CD14-positive monocyte (primary cell): ENCODE results near the gene LPCAT1. TPM values are rescaled to one million over a fixed set of nuclear protein-coding genes. Genes with fewer than 3 reads are reported as not detected.

Experiments
- DNase-seq, 3 donors: peaks; one replicate each; pipeline ENCODE4 v3.0.0-alpha.2; 2011 to 2022
- H2AFZ ChIP-seq: 2 replicates; pipeline ENCODE4 v1.6.0; 2012; ENCODE audit warnings: mild to moderate bottlenecking, low read depth, low read length, inconsistent platforms; ENCODE audit not compliant: insufficient read depth, poor library complexity, severe bottlenecking
- H3K27ac ChIP-seq, 2 donors: 1 replicate in 1 of 2; 2 replicates in 1 of 2; pipeline ENCODE4 v1.5.1; 2012 to 2013; ENCODE audit warnings: low read length in 2 of 2, control low read depth in 1 of 2, inconsistent platforms in 1 of 2, low read depth in 1 of 2, mild to moderate bottlenecking in 1 of 2
- H3K27me3 ChIP-seq, 2 donors: one replicate each; pipeline versions ENCODE4 v1.6.0 to v1.6.1; 2011 to 2013; ENCODE audit warnings: low read length in 2 of 2; ENCODE audit not compliant: control insufficient read depth in 2 of 2, insufficient read depth in 2 of 2
- H3K36me3 ChIP-seq, 2 donors: replicated peaks in 1 of 2; 1 replicate in 1 of 2; 2 replicates in 1 of 2; pipeline versions ENCODE4 v1.5.1 to v1.6.1; 2012 to 2013; ENCODE audit warnings: low read length in 2 of 2, control low read depth in 1 of 2, inconsistent platforms in 1 of 2, mild to moderate bottlenecking in 1 of 2; ENCODE audit not compliant: insufficient read depth in 2 of 2, control insufficient read depth in 1 of 2
- H3K4me1 ChIP-seq, 2 donors: 1 replicate in 1 of 2; 2 replicates in 1 of 2; pipeline versions ENCODE4 v1.5.1 to v1.6.1; 2012 to 2013; ENCODE audit warnings: low read length in 2 of 2, control low read depth in 1 of 2, inconsistent platforms in 1 of 2, mild to moderate bottlenecking in 1 of 2, moderate library complexity in 1 of 2; ENCODE audit not compliant: insufficient read depth in 2 of 2, control insufficient read depth in 1 of 2
- H3K4me2 ChIP-seq: replicated peaks from 2 replicates; pipeline ENCODE3; 2012; ENCODE audit warnings: low read length, moderate library complexity, mild to moderate bottlenecking; ENCODE audit not compliant: poor library complexity, severe bottlenecking; ENCODE audit errors: extremely low read depth
- H3K4me3 ChIP-seq, 3 experiments: fragments of 200-600 bp in 1 of 3; sonication (generic) in 1 of 3; replicated peaks in 1 of 3; 1 replicate in 2 of 3; 2 replicates in 1 of 3; pipeline ENCODE4 v1.5.1; 2011 to 2013; ENCODE audit warnings: low read length in 3 of 3, mild to moderate bottlenecking in 3 of 3, control low read depth in 2 of 3, low read depth in 2 of 3, inconsistent platforms in 1 of 3, moderate library complexity in 1 of 3
- H3K79me2 ChIP-seq: 2 replicates; pipeline ENCODE4 v1.6.0; 2012; ENCODE audit warnings: mild to moderate bottlenecking, control low read depth, inconsistent platforms, low read length, moderate library complexity; ENCODE audit not compliant: insufficient read depth
- H3K9ac ChIP-seq: 2 replicates; pipeline ENCODE4 v1.6.0; 2017; ENCODE audit warnings: low read length, mild to moderate bottlenecking; ENCODE audit not compliant: insufficient read depth, poor library complexity, severe bottlenecking
- H3K9me3 ChIP-seq, 2 donors: replicated peaks in 1 of 2; 1 replicate in 1 of 2; 2 replicates in 1 of 2; pipeline versions ENCODE4 v1.5.1 to v1.6.1; 2012 to 2013; ENCODE audit warnings: low read length in 2 of 2, control low read depth in 1 of 2; ENCODE audit not compliant: control insufficient read depth in 1 of 2, insufficient read depth in 1 of 2
- H4K20me1 ChIP-seq: 2 replicates; pipeline ENCODE4 v1.6.0; 2012; ENCODE audit warnings: mild to moderate bottlenecking, low read length, control low read depth, moderate library complexity; ENCODE audit not compliant: insufficient read depth
- H3K27ac Mint-ChIP-seq, 7 donors: one replicate each; pipeline ENCODE4 v1.8.0; 2020; ENCODE audit warnings: mild to moderate bottlenecking in 7 of 7, mixed read lengths in 7 of 7, moderate library complexity in 6 of 7, inconsistent platforms in 2 of 7
- H3K27me3 Mint-ChIP-seq, 3 donors: one replicate each; pipeline ENCODE4 v1.8.0; 2021 to 2022; ENCODE audit warnings: low read depth in 3 of 3, mild to moderate bottlenecking in 3 of 3, mixed read lengths in 3 of 3, moderate library complexity in 3 of 3, inconsistent platforms in 1 of 3
- H3K36me3 Mint-ChIP-seq, 2 donors: one replicate each; pipeline ENCODE4 v1.8.0; 2020; ENCODE audit warnings: mixed read lengths in 2 of 2, inconsistent platforms in 1 of 2, mild to moderate bottlenecking in 1 of 2
- H3K4me1 Mint-ChIP-seq: one replicate; pipeline ENCODE4 v1.8.0; 2020; ENCODE audit warnings: mild to moderate bottlenecking, mixed read lengths
- H3K4me3 Mint-ChIP-seq, 2 donors: one replicate each; pipeline ENCODE4 v1.8.0; 2020; ENCODE audit warnings: mild to moderate bottlenecking in 2 of 2, mixed read lengths in 2 of 2, moderate library complexity in 1 of 2
- H3K9me3 Mint-ChIP-seq, 7 donors: one replicate each; pipeline ENCODE4 v1.8.0; 2020 to 2022; ENCODE audit warnings: mixed read lengths in 7 of 7, mild to moderate bottlenecking in 6 of 7, moderate library complexity in 6 of 7, inconsistent platforms in 2 of 7
- WGBS: methylation state at CpG from one replicate; pipeline ENCODE4 v1.1.5; 2013; ENCODE audit warnings: missing lambda C conversion rate; ENCODE audit not compliant: insufficient coverage; 5-methylcytosine and 5-hydroxymethylcytosine counted together
- intact Hi-C, 2 donors: fragments of 100-400 bp; cut with micrococcal nuclease; formaldehyde crosslinking; loops; one replicate each; pipeline versions ENCODE4 v1.15.0 to v1.15.1; 2023
- polyA plus RNA-seq, 3 donors: library from polyadenylated mRNA; depleted of rRNA in 1 of 3; unstranded in 2 of 3; stranded (reverse) in 1 of 3; fragments of 300-500 nt in 2 of 3; fragments of >200 nt in 1 of 3; fragmentation: Illumina TruSeq in 2 of 3; gene quantifications; 1 replicate in 2 of 3; 2 replicates in 1 of 3; pipeline ENCODE4 v1.2.3, GENCODE V29; 2012 to 2021
- TF ChIP-seq, protein P1 (sequence below): fragments of 200-600 bp; IDR thresholded peaks from one replicate; pipeline ENCODE4 v1.8.0; 2022; ENCODE audit warnings: antibody characterized with exemption, mild to moderate bottlenecking

The LPCAT1 gene
- polyA plus RNA-seq, 3 donors: 34.1 to 53.9 (median 34.8) TPM

DNA sequence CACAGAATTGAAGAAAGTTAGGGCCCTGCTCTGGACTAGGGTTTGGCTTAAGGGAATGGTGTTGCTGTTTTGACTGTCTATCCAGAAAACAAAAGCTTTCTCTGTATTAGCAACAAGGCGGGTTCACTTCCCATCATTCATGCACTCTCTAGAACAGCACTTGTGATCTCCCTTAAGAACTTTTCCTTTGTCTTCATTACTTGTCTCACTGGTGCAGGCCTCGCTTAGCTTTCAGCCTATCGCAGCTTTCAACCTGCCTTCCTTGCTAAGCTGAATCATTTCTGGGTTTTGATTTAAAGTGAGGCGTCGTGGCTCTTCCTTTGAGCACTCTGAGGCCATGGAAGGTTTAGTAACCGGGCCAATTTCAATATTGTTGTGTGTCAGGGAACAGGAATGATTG, 35.2 kb upstream of the LPCAT1 start:
- WGBS: 61% methylated on average over 3 of the region's 6 CpGs
- peaks cover 20 to 28% (median 25%) of the 10 kb centered on the region in 7 donors for H3K9me3 Mint-ChIP-seq
- TF ChIP-seq, protein P1, sequence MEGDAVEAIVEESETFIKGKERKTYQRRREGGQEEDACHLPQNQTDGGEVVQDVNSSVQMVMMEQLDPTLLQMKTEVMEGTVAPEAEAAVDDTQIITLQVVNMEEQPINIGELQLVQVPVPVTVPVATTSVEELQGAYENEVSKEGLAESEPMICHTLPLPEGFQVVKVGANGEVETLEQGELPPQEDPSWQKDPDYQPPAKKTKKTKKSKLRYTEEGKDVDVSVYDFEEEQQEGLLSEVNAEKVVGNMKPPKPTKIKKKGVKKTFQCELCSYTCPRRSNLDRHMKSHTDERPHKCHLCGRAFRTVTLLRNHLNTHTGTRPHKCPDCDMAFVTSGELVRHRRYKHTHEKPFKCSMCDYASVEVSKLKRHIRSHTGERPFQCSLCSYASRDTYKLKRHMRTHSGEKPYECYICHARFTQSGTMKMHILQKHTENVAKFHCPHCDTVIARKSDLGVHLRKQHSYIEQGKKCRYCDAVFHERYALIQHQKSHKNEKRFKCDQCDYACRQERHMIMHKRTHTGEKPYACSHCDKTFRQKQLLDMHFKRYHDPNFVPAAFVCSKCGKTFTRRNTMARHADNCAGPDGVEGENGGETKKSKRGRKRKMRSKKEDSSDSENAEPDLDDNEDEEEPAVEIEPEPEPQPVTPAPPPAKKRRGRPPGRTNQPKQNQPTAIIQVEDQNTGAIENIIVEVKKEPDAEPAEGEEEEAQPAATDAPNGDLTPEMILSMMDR: no peak
- peaks cover 32% of the 10 kb centered on the region for H3K4me1 Mint-ChIP-seq
- peaks cover 23 to 27% of the 10 kb centered on the region in 2 donors for H3K4me1 ChIP-seq
- H3K79me2 ChIP-seq: no peaks in the 10 kb centered on the region
- peak overlapping the region in 1 of 7 donors; percentile 67 for H3K27ac Mint-ChIP-seq
- H2AFZ ChIP-seq: no peak overlapping the region
- H3K4me2 ChIP-seq: no peak overlapping the region
- no peaks in the 10 kb centered on the region for H3K36me3 ChIP-seq
- peaks cover 19 to 24% of the 10 kb centered on the region in 2 donors for H3K9me3 ChIP-seq
- peaks cover 12 to 20% of the 10 kb centered on the region in 2 donors for H3K36me3 Mint-ChIP-seq
- intact Hi-C loops: no loop called here
- H3K9ac ChIP-seq: no peak overlapping the region
- H3K27me3 ChIP-seq: peaks cover 0 to 20% of the 10 kb centered on the region in 2 donors
- no peak overlapping the region for H3K27ac ChIP-seq
- DNase-seq: no peak
- no peak overlapping the region for H3K4me3 Mint-ChIP-seq
- H4K20me1 ChIP-seq: no peaks in the 10 kb centered on the region
- H3K4me3 ChIP-seq: no peak overlapping the region
- H3K27me3 Mint-ChIP-seq: peaks cover 25 to 36% (median 31%) of the 10 kb centered on the region in 3 donors

- Mint-ChIP-seq H3K4me1 (peaks cover 17% of the 10 kb centered on the region), H3K36me3 (peaks cover 5 to 15% of the 10 kb centered on the region in 2 donors), H3K4me3 (peak overlapping the region in 1 of 2 donors; percentile 21), H3K27ac (peak overlapping the region in 1 of 7 donors; percentile 50), H3K27me3 (peaks cover 29 to 43% (median 43%) of the 10 kb centered on the region in 3 donors), H3K9me3 (peaks cover 19 to 28% (median 24%) of the 10 kb centered on the region in 7 donors)
- Histone ChIP-seq H3K9ac (no peak overlapping the region), H3K27me3 (peaks cover 0 to 20% of the 10 kb centered on the region in 2 donors), H3K9me3 (peaks cover 19 to 24% of the 10 kb centered on the region in 2 donors), H3K4me3 (no peak overlapping the region), H3K27ac (no peak overlapping the region), H3K4me2 (no peak overlapping the region), H4K20me1 (no peaks in the 10 kb centered on the region), H3K79me2 (no peaks in the 10 kb centered on the region), H3K4me1 (peaks cover 11 to 13% of the 10 kb centered on the region in 2 donors), H2AFZ (no peak overlapping the region), H3K36me3 (no peaks in the 10 kb centered on the region)
- WGBS: 55% methylated on average over 13 of the region's 22 CpGs
- DNase-seq: no peak
- TF ChIP-seq, protein P1: no peak
- intact Hi-C loops: no loop called here
Observed at GRCh38 chr5:1557114-1557873, 33.5 kb upstream of the LPCAT1 start.
